GM12878 (cell line): ENCODE results near the gene TMEM170B. TPM values are rescaled to one million over a fixed set of nuclear protein-coding genes. Genes with fewer than 3 reads are reported as not detected.

ENCODE experiments used
- BACH1 ChIP-seq: fragments of 450-650 bp; IDR thresholded peaks from 2 replicates; pipeline ENCODE4 v1.6.1; 2017; ENCODE audit warnings: mild to moderate bottlenecking, borderline replicate concordance
- BHLHE40 ChIP-seq, 2 experiments: fragments of 450-650 bp in 1 of 2; IDR thresholded peaks; 2 replicates each; pipeline ENCODE4 v1.6.1; 2011 to 2017; ENCODE audit warnings: low read depth in 2 of 2, borderline replicate concordance in 1 of 2, improper control_type of control experiment in 1 of 2, low read length in 1 of 2, mild to moderate bottlenecking in 1 of 2
- BMI1 ChIP-seq: fragments of 450-650 bp; IDR thresholded peaks from 2 replicates; pipeline ENCODE4 v1.6.1; 2016; ENCODE audit warnings: mild to moderate bottlenecking, moderate library complexity, borderline replicate concordance
- CREM ChIP-seq: IDR thresholded peaks from 2 replicates; pipeline ENCODE4 v1.6.1; 2014; ENCODE audit warnings: antibody characterized with exemption, low read depth
- EED ChIP-seq: sonication (generic); IDR thresholded peaks from 2 replicates; pipeline ENCODE4 v1.6.1; 2016; ENCODE audit warnings: antibody characterized with exemption, low read depth
- IKZF1 ChIP-seq: fragments of 450-650 bp; conservative IDR thresholded peaks from 2 replicates; pipeline ENCODE4 v1.6.1; 2017; ENCODE audit warnings: antibody characterized with exemption, mild to moderate bottlenecking
- JUNB ChIP-seq: IDR thresholded peaks from 2 replicates; pipeline ENCODE4 v1.6.1; 2016; ENCODE audit warnings: antibody characterized with exemption, mild to moderate bottlenecking
- MYB ChIP-seq: fragments of 150-350 bp; IDR thresholded peaks from 2 replicates; pipeline ENCODE4 v1.6.1; 2014; ENCODE audit warnings: mild to moderate bottlenecking, low read depth, low read length, borderline replicate concordance
- PAX8 ChIP-seq: fragments of 450-650 bp; IDR thresholded peaks from 2 replicates; pipeline ENCODE4 v1.6.1; 2017; ENCODE audit warnings: mild to moderate bottlenecking, moderate library complexity
- POLR2A ChIP-seq: IDR thresholded peaks from 2 replicates; pipeline ENCODE4 v1.6.1; 2011; ENCODE audit warnings: low read depth, mild to moderate bottlenecking, low read length
- RBBP5 ChIP-seq: fragments of 200-600 bp; sonication (generic); conservative IDR thresholded peaks from 2 replicates; pipeline ENCODE4 v1.6.1; 2016
- SMAD5 ChIP-seq: IDR thresholded peaks from 2 replicates; pipeline ENCODE4 v1.6.1; 2016; ENCODE audit warnings: antibody characterized with exemption, low read depth
- SRF ChIP-seq, 2 experiments: IDR thresholded peaks; 2 replicates each; pipeline ENCODE4 v1.6.1; 2011; ENCODE audit warnings: low read depth in 2 of 2, low read length in 2 of 2, mild to moderate bottlenecking in 1 of 2, moderate library complexity in 1 of 2
- TAF1 ChIP-seq: IDR thresholded peaks from 2 replicates; pipeline ENCODE4 v1.6.1; 2011; ENCODE audit warnings: mild to moderate bottlenecking, low read depth, low read length, borderline replicate concordance
- TARDBP ChIP-seq: IDR thresholded peaks from 2 replicates; pipeline ENCODE4 v1.6.1; 2016; ENCODE audit warnings: borderline replicate concordance
- WRNIP1 ChIP-seq: IDR thresholded peaks from 2 replicates; pipeline ENCODE4 v1.6.1; 2011; ENCODE audit warnings: low read depth, low read length, improper control_type of control experiment, borderline replicate concordance
- YY1 ChIP-seq: IDR thresholded peaks from 2 replicates; pipeline ENCODE4 v1.6.1; 2011; ENCODE audit warnings: low read depth, mild to moderate bottlenecking, low read length
- ZNF207 ChIP-seq: fragments of 450-650 bp; IDR thresholded peaks from 2 replicates; pipeline ENCODE4 v1.6.1; 2014; ENCODE audit warnings: antibody characterized with exemption, mild to moderate bottlenecking, borderline replicate concordance
- ZNF217 ChIP-seq: fragments of 450-650 bp; IDR thresholded peaks from 2 replicates; pipeline ENCODE4 v1.6.1; 2017; ENCODE audit warnings: antibody characterized with exemption, mild to moderate bottlenecking
- ZNF274 ChIP-seq: IDR thresholded peaks from one replicate; pipeline ENCODE4 v1.8.0; 2011; ENCODE audit not compliant: insufficient read length, insufficient read depth
- ZSCAN29 ChIP-seq: fragments of 450-650 bp; IDR thresholded peaks from 2 replicates; pipeline ENCODE4 v1.6.1; 2017; ENCODE audit warnings: mild to moderate bottlenecking, moderate library complexity
- polyA plus RNA-seq, 11 experiments: library from polyadenylated mRNA; depleted of rRNA in 4 of 11; unstranded in 6 of 11; stranded (reverse) in 5 of 11; fragments of >200 nt; fragmentation: Nextera tagmentation in 4 of 11; fragmentation: Illumina TruSeq in 1 of 11; extraction: Ambion mirVana in 4 of 11; extraction: Trizol in 1 of 11; gene quantifications; 1 replicate in 1 of 11; 2 replicates in 10 of 11; pipeline versions ENCODE4 v1.2.1 to v1.2.3, GENCODE V29; 2011 to 2016; ENCODE audit warnings: inconsistent platforms in 2 of 11, missing spikeins in 2 of 11, low read depth in 1 of 11
- total RNA-seq, 4 experiments: library from RNA; depleted of rRNA in 3 of 4; stranded (reverse); fragments of >200 nt in 3 of 4; fragmentation: Illumina TruSeq in 1 of 4; extraction: Trizol in 1 of 4; gene quantifications; 2 replicates each; pipeline versions ENCODE4 v1.2.1 to v1.2.3, GENCODE V29; 2013 to 2021
- TF ChIP-seq, protein P1 (sequence below): fragments of 450-650 bp; IDR thresholded peaks from 2 replicates; pipeline ENCODE4 v1.6.1; 2018; ENCODE audit warnings: mild to moderate bottlenecking, low read depth, moderate library complexity; ENCODE audit not compliant: partially characterized antibody
- TF ChIP-seq, protein P2 (sequence below): fragments of 450-650 bp; IDR thresholded peaks from 2 replicates; pipeline ENCODE4 v1.6.1; 2017; ENCODE audit warnings: antibody characterized with exemption, mild to moderate bottlenecking, moderate library complexity
- TF ChIP-seq, protein P3 (sequence below): fragments of 150-350 bp; IDR thresholded peaks from 2 replicates; pipeline ENCODE4 v1.6.1; 2016; ENCODE audit warnings: low read depth, low read length
- TF ChIP-seq, protein P4 (sequence below): IDR thresholded peaks from 2 replicates; pipeline ENCODE4 v1.6.1; 2011; ENCODE audit warnings: low read depth, mild to moderate bottlenecking, low read length, moderate library complexity, borderline replicate concordance; ENCODE audit errors: extremely low read depth

The TMEM170B gene
- total and polyA plus RNA-seq, 10 of the 15 experiments (the other 5 are each of a cell fraction or from before 2014, with no cell fraction given): 0.38 to 10.3 (median 4.2) TPM

- TF ChIP-seq ZSCAN29: no peak
- no peak for TF ChIP-seq POLR2A
- TF ChIP-seq, protein P1, sequence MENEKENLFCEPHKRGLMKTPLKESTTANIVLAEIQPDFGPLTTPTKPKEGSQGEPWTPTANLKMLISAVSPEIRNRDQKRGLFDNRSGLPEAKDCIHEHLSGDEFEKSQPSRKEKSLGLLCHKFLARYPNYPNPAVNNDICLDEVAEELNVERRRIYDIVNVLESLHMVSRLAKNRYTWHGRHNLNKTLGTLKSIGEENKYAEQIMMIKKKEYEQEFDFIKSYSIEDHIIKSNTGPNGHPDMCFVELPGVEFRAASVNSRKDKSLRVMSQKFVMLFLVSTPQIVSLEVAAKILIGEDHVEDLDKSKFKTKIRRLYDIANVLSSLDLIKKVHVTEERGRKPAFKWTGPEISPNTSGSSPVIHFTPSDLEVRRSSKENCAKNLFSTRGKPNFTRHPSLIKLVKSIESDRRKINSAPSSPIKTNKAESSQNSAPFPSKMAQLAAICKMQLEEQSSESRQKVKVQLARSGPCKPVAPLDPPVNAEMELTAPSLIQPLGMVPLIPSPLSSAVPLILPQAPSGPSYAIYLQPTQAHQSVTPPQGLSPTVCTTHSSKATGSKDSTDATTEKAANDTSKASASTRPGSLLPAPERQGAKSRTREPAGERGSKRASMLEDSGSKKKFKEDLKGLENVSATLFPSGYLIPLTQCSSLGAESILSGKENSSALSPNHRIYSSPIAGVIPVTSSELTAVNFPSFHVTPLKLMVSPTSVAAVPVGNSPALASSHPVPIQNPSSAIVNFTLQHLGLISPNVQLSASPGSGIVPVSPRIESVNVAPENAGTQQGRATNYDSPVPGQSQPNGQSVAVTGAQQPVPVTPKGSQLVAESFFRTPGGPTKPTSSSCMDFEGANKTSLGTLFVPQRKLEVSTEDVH: no peak
- TF ChIP-seq MYB: no peak
- no peak for TF ChIP-seq WRNIP1
- TF ChIP-seq IKZF1: peak; percentile 90
- TF ChIP-seq BHLHE40 (IDR thresholded peaks at IDR 0.05; ENCODE audit: borderline replicate concordance in 1 of 2, low read depth in 2 of 2, low read length in 1 of 2): peak in 1 of 2 experiments; percentile 42; a peak in 2 of 4 replicates
- TF ChIP-seq, protein P2, sequence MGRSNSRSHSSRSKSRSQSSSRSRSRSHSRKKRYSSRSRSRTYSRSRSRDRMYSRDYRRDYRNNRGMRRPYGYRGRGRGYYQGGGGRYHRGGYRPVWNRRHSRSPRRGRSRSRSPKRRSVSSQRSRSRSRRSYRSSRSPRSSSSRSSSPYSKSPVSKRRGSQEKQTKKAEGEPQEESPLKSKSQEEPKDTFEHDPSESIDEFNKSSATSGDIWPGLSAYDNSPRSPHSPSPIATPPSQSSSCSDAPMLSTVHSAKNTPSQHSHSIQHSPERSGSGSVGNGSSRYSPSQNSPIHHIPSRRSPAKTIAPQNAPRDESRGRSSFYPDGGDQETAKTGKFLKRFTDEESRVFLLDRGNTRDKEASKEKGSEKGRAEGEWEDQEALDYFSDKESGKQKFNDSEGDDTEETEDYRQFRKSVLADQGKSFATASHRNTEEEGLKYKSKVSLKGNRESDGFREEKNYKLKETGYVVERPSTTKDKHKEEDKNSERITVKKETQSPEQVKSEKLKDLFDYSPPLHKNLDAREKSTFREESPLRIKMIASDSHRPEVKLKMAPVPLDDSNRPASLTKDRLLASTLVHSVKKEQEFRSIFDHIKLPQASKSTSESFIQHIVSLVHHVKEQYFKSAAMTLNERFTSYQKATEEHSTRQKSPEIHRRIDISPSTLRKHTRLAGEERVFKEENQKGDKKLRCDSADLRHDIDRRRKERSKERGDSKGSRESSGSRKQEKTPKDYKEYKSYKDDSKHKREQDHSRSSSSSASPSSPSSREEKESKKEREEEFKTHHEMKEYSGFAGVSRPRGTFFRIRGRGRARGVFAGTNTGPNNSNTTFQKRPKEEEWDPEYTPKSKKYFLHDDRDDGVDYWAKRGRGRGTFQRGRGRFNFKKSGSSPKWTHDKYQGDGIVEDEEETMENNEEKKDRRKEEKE: no peak
- no peak for TF ChIP-seq TARDBP
- no peak for TF ChIP-seq ZNF274
- TF ChIP-seq, protein P3, sequence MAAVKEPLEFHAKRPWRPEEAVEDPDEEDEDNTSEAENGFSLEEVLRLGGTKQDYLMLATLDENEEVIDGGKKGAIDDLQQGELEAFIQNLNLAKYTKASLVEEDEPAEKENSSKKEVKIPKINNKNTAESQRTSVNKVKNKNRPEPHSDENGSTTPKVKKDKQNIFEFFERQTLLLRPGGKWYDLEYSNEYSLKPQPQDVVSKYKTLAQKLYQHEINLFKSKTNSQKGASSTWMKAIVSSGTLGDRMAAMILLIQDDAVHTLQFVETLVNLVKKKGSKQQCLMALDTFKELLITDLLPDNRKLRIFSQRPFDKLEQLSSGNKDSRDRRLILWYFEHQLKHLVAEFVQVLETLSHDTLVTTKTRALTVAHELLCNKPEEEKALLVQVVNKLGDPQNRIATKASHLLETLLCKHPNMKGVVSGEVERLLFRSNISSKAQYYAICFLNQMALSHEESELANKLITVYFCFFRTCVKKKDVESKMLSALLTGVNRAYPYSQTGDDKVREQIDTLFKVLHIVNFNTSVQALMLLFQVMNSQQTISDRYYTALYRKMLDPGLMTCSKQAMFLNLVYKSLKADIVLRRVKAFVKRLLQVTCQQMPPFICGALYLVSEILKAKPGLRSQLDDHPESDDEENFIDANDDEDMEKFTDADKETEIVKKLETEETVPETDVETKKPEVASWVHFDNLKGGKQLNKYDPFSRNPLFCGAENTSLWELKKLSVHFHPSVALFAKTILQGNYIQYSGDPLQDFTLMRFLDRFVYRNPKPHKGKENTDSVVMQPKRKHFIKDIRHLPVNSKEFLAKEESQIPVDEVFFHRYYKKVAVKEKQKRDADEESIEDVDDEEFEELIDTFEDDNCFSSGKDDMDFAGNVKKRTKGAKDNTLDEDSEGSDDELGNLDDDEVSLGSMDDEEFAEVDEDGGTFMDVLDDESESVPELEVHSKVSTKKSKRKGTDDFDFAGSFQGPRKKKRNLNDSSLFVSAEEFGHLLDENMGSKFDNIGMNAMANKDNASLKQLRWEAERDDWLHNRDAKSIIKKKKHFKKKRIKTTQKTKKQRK: no peak
- TF ChIP-seq EED: peak; percentile 92
- peak; percentile 41; the same call in 1 of the 2 replicates for TF ChIP-seq CREM
- no peak for TF ChIP-seq SMAD5
- no peak for TF ChIP-seq SRF (IDR thresholded peaks at IDR 0.05; ENCODE audit: low read depth in 2 of 2, low read length in 2 of 2)
- TF ChIP-seq BMI1: peak; percentile 43; the same call in 1 of the 2 replicates
- no peak for TF ChIP-seq ZNF207
- no peak for TF ChIP-seq TAF1
- no peak for TF ChIP-seq PAX8
- TF ChIP-seq YY1: peak; percentile 84
- TF ChIP-seq, protein P4, sequence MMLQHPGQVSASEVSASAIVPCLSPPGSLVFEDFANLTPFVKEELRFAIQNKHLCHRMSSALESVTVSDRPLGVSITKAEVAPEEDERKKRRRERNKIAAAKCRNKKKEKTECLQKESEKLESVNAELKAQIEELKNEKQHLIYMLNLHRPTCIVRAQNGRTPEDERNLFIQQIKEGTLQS: no peak
- no peak for TF ChIP-seq RBBP5
- peak; percentile 55; the same call in 1 of the 2 replicates for TF ChIP-seq JUNB
- TF ChIP-seq BACH1: no peak
- TF ChIP-seq ZNF217: no peak; the same call in 1 of the 2 replicates
Measured at GRCh38 chr6:11514672-11515071, 22.9 kb upstream of the TMEM170B start (continued).
